ENCODE results near the gene CEP192.
"Not testable (repeated sequence)": the region's sequence is repeated elsewhere in the genome, so short reads cannot be mapped to it uniquely, and the experiment has no call there.

The CEP192 gene

DNA sequence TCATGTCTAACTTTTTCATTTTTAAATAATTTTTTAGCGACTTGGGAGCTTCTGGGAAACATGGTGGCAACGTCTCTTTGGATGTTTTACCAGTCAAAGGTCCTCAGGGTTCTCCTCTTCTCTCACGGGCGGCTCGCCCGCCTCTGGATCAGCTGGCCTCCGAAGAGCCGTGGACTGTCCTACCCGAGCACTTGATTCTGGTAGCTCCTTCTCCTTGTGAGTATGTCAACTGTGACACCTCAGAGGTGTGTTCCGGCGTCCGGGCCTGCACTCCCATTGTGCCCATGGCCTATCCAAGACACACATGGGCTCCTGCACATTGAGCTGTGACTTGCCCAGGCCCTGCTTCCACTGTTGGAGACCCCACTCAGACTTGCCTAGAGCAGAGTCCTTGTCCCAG is 104.3 kb downstream of the CEP192 start:
- DNase-seq (ENCODE audit: extremely low read depth in 1 of 2, low read depth in 1 of 2) = no peak

DNA sequence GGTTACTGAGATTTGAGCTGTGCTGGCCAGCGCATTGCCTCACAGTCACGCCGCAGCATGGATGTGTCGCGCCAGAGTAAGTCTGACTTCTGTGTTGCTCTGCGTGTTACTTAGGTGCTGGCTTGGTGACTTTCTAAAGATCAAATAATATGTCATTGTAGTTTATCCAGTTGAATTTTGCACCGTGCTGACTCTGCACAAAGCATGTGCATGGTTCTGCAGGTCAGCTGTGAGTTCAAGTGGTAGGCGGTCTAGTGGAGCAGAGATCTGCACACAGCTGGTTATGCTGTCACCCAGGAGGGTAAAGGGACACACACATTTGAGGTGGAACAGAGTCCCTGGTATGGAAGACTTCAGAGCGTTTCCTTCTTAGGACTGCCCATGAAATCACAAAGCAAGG is 105.1 kb downstream of the CEP192 start:
- no peak for DNase-seq (ENCODE audit: extremely low read depth in 1 of 2, low read depth in 1 of 2)

DNA sequence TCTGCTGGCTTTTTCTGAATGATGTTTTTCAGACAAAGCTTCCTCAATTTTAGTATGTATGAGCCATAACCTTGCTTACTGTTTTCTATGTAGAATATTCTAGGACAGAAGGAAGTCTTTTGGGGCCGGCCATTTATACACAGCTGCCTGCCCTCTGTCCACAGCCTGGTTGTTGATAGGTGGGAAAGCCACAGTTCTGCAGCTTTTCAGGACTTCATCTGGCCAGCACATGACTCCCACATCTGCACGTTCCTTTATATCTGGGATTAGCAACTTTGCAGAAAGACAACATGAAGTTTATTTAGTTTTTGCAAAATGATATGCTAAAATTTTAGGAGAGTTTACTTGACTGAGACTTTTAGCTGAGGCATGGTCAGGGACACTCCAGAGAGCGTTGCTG is 105.6 kb downstream of the CEP192 start:
- DNase-seq (ENCODE audit: extremely low read depth in 1 of 2, low read depth in 1 of 2) = no peak

DNA sequence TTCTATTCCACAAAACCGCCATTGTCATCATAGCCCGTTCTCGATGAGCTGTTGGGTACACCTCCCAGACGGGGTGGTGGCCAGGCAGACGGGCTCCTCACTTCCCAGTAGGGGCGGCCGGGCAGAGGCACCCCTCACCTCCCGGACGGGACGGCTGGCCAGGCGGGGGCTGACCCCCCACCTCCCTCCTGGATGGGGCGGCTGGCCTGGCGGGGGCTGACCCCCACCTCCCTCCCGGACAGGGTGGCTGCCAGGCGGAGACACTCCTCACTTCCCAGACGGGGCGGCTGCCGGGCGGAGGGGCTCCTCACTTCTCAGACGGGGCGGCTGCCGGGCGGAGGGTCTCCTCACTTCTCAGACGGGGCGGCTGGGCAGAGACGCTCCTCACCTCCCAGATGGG is 106.9 kb downstream of the CEP192 start:
- not testable (repeated sequence) for DNase-seq (ENCODE audit: extremely low read depth in 1 of 2, low read depth in 1 of 2)

DNA sequence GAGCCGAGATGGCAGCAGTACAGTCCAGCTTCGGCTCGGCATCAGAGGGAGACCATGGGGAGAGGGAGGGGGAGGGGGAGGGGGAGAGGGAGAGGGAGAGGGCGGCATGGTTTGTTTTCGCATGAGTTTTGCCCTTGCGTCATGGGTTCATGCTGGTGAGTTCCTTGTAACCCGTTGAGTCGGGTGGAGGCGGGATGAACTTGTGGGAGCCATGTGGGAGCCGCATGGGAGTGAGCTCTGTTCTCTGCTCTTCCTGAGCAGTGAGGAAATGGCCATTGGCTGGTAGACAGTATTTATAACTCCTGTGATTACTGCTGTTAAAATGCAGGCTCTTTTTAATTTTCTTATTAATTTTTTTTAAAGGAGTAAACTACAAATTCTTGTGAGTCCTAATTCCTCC is 108.0 kb downstream of the CEP192 start:
- DNase-seq (ENCODE audit: extremely low read depth in 1 of 2, low read depth in 1 of 2) = no peak

DNA sequence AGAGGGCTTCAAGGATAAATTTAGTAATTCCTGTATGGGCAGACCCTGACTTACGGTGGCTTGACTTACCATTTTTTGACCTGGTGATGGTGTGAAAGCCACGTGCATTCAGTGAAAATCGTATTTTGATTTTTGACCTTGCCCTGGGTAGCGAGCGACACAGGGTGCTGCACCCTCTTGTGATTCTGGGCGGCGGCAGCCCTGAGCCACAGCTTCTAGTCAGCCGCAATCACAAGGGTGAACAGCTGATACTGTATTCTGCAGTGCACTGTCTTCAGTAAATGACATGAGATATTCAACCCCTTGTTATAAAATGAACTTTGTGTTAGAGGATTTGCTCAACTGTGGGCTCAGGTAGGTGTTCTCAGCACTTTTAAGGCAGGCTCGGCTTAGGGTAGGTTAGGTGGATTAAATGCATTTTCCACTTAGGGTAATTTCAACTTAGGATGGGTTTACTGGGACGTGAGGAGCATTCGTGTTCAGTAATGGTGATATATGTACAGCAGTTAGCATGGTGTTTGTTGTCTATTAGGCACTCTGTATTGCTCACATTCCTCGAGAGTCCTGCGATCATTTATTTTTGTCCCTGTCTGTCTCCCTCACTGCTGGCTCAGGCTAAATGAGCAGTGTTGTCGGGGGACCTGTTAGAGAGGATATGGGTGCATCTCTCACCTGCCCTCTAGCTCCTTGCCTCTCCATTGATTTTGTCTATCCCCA is 109.9 kb downstream of the CEP192 start:
- DNase-seq (ENCODE audit: extremely low read depth in 1 of 2, low read depth in 1 of 2) = no peak

DNA sequence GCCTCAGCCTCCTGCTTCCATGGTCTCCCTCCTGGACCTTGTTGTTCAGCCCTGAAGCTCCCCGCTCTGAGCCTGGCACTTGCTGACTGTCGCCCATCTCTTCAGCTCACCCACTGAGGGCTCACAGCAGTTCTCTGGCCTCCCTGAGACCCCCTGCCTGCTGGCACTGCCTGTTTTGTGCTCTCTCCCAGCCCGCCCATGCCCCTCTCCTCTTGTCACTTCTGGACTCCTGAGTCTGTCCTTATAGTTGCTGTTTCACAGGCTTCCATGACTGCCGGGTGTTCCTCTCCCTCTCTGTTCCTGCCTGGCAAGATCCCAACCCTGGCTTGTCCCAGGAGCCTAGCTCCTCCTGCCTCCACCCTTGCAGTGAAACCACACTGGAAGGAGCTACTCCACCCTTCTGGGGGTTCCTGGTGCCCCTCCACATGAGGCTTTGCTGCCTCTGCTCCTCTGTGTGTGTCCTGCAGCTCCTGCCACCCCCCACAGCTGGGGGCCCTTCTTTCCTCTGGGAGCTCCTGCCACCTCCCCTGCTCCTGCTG is 110.6 kb downstream of the CEP192 start:
- no peak for DNase-seq (ENCODE audit: extremely low read depth in 1 of 2, low read depth in 1 of 2)

DNA sequence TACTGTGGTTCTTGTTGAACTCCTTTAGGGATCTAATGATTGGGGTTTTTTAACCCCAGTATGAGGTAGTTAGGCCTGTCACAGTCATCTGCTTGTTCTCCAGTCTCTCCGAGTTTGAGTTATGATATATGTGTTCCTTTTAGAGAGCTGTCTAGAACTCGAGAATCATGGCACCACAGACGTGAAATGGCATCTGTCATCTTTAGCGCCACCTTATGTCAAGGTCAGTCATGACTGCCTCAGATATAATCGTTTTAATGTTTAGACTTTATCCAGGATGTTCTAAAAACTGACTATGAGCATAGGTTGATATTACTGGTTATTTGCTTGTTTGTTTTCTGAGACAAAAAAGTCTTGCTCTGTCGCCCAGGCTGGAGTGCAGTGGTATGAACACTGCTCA is 112.2 kb downstream of the CEP192 start:
- no peak for DNase-seq (ENCODE audit: extremely low read depth in 1 of 2, low read depth in 1 of 2)

DNA sequence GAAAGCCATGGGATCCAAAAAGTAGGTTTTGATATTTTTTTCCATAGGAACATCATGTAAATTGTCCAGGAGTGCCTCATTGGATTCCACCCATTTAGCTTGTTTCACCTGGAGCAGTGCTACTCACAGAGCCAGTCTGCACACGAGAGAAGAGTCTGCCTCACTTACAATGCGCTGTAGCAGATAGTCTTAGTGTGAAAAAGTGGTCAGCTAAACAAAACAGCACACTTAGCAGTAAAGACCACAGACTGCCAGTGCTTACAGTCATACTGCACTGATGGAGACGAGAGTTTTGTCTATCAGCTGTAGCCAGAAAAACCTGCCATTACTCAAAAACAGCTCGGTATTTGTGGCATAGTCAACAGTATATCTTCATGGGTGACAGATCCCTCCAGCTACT is 113.9 kb downstream of the CEP192 start:
- DNase-seq (ENCODE audit: extremely low read depth in 1 of 2, low read depth in 1 of 2) = no peak

DNA sequence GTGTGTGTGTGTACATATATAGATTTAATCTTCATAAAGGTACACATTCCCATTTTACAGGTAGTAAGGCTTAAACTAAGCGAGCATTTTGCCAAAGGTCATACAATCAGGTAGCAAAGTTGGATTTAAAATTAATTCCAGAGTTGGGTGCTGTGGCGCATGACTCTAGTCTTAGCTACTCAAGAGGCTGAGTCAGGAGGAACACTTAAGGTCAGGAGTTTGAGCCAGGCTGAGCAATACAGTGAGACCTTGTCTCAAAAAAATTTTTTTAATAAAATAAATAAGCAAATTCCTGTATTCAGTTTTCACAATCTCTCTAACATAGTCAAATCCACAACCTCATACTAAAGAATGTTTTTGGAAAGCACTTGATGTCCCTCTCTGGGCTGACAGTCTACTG is 115.9 kb downstream of the CEP192 start:
- no peak for DNase-seq (ENCODE audit: extremely low read depth in 1 of 2, low read depth in 1 of 2)

DNA sequence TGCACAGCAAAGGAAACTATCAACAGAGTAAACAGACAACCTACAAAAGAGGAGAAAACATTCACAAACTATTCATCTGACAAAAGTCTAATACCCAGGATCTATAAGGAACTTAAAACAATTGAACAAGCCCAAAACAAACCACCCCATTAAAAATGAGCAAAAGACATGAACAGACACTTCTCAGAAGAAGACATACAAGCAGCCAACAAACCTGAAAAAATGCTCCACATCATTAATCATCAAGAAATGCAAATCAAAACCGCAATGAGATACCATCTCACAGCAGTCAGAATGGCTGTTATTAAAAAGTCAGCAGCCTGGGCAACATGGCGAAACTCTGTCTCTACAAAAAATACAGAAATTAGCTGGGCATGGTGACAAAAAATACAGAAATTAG is 117.2 kb downstream of the CEP192 start:
- no peak for DNase-seq (ENCODE audit: extremely low read depth in 1 of 2, low read depth in 1 of 2)

DNA sequence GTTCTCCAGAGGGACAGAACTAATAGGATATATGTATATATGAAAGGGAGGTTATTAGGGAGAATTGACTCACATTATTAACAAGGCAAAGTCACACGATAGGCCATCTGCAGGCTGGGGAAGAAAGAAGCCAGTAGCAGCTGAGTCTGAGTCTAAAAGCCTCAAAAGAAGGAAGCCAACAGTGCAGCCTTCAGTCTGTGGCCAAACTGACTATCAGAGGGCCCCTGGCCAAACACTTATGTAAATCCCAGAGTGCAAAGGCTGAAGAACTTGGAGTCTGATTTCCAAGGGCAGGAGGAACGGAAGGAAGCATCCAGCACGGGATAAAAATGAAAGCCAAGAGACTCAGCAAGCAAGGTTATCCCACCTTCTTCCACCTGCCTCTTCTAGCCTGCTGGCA is 119.4 kb downstream of the CEP192 start:
- DNase-seq (ENCODE audit: extremely low read depth in 1 of 2, low read depth in 1 of 2) = no peak

DNA sequence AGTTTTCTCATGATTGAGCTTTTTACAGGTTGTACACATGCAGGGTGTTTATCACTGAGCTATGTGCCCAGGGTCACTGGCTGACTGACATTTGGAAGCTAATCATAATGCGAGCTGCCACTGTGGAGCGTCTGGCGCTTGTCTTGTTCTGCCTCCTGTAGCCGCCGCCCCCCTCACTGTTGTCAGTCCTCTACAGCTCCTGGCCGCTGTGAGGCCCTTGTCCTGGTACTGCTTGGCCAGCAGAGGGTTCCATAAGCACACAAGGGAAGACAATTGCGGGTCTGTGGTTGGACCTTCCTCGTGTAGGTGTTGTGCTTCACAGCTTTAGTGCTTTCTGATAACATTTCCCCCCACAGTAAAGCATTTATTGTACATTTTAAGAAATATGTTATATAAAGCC is 121.8 kb downstream of the CEP192 start:
- no peak for DNase-seq (ENCODE audit: extremely low read depth in 1 of 2, low read depth in 1 of 2)

DNA sequence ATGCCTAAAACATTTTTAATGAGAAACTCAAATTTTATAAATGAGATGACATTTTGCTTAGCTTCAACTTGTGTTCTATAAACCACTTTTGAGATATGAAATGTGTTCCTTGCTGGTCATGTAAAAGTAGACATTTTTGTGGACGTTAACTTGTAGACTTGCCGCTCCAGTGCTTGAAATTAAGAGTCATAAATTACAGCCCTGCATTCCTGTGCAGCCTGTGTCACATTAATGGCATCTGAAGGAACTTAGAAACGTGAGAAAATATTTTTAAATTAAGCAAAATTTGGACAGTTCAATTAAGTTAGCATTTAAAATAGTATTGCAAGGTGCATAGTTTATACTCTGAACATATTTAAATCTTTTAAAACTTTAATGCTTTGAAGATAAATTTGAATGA is 129.1 kb downstream of the CEP192 start:
- DNase-seq (ENCODE audit: extremely low read depth in 1 of 2, low read depth in 1 of 2) = no peak

DNA sequence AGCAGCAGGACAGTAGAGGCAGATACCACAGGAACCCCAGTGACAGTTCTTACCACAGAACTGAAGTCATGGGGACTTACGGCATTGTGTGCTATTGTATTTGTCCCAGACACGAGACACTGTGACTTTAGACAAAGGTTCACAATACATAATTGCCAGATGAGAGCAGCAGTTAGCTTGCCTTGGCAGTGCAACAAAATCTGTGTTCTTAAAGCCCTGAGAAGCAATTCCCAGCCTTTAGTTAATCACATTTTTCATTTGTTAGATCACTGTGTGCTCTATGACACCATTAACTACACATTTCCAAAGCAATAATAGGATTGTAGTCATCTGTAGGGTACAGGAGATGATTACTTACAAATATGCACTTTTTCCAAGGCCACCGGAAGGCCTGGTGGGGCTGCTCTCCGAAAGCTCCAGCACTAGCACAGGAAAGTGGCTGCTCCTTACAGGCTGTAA is 129.8 kb downstream of the CEP192 start:
- DNase-seq (ENCODE audit: extremely low read depth in 1 of 2, low read depth in 1 of 2) = no peak

DNA sequence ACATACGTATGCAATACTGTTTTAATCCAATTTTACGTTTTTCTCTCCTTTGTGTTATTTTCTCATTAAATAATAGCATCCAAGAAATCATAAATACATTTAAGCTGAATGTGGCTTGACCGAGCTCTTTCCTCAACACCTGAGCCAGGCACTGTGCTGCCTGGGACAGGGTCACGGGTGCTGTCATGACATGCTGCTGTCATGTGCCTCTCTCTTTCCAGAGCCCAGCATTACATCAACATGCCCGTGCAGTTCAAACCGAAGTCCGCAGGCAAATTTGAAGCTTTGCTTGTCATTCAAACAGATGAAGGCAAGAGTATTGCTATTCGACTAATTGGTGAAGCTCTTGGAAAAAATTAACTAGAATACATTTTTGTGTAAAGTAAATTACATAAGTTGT is 133.2 kb downstream of the CEP192 start:
- no peak for DNase-seq (ENCODE audit: extremely low read depth in 1 of 2, low read depth in 1 of 2)

DNA sequence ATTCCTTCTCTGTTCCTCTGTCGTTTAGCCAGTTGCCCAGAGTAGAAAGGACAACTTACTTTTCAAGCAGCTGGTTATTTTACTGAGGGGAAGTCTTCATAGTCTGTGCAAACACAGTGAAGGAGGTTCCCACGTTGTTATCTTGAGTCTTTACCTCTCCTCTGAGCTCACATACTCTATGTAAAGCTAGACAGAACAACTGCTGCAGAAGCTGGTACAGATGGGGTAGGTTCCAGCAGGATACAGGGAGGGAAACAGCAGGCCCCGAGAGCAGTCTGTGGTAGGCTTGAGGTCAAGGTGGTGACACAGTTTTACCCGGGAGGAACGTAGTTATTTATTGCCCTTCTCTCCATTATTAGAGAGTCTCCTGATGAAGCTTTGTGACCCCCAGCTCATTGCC is 134.0 kb downstream of the CEP192 start:
- no peak for DNase-seq (ENCODE audit: extremely low read depth in 1 of 2, low read depth in 1 of 2)

DNA sequence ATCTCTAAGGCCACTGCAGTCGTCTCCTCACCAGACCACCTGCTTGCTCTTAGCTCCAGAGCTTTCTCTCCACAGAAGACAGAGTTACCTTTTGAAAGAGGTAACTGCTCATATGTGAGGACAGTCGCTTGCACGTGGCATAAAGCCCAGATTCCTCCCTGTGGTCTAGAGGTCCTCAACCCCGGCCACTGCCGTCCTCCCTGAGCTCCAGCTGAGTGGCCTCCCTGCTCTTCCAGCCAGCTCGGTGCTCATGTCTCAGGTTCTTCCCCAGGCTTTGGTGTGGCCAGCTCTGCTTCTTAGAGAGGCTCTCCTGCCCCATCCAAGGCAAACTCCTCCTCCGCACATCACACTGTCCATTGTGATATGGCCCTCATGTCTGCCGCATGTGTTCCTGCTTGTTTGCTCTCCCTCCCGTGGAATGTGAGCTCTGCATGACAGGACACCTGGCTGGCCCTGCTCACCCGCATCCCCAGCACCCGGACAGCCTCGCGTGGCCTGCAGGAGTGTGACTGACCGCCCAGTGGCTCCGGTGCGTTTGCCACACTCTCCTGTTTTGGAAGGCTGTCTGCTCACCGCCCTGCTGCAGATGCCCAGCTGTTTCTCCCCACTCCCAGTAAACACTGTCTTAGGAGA is 135.9 kb downstream of the CEP192 start:
- no peak for DNase-seq (ENCODE audit: extremely low read depth in 1 of 2, low read depth in 1 of 2)

DNA sequence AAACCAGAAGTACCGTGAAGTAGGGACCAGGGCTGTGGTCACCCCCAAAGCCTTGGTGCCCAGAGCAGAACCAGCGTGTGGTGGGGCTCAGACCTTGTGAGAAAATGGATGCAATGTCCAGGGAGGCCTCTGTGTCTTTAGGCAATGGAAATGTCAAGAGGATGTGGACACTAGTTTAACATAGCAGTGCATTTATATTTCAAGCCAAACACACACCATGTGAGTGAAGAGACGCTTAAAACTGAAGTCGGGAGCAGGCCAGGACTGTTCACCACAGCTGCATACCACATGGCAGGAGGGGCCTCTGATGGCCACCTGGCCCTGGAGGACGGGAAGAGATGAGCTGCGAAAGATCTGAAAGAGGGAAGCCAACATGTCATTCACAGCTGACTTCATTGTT is 140.1 kb downstream of the CEP192 start:
- no peak for DNase-seq (ENCODE audit: extremely low read depth in 1 of 2, low read depth in 1 of 2)

DNA sequence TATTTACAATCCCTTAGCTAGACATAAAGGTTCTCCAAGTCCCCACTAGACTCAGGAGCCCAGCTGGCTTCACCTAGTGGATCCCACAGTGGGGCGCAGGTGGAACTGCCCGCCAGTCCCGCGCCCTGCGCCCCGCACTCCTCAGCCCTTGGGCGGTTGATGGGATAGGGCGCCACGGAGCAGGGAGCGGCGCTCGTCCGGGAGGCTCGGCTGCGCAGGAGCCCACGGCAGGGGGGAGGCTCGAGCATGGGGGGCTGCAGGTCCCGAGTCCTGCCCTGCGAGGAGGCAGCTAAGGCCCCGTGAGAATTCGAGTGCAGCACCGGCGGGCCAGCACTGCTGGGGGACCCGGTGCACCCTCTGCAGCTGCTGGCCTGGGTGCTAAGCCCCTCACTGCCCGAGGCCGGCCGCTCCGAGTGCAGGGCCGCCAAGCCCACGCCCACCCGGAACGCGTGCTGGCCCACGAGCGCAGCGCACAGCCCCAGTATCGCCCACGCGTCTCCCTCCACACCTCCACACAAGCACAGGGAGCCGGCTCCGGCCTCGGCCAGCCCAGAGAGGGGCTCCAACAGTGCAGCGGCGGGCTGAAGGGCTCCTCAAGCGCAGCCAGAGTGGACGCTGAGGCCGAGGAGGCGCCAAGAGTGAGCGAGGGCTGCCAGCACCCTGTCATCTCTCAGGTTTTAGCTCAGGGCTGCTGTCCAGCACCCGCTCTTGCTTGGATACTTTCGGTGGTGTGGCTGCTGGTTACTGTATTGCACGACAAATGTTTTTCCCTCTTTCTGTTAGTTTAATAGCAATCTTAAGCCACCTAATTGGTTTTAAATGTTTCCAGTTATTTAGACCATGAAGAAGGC is 143.6 kb downstream of the CEP192 start:
- no peak for DNase-seq (ENCODE audit: extremely low read depth in 1 of 2, low read depth in 1 of 2)

DNA sequence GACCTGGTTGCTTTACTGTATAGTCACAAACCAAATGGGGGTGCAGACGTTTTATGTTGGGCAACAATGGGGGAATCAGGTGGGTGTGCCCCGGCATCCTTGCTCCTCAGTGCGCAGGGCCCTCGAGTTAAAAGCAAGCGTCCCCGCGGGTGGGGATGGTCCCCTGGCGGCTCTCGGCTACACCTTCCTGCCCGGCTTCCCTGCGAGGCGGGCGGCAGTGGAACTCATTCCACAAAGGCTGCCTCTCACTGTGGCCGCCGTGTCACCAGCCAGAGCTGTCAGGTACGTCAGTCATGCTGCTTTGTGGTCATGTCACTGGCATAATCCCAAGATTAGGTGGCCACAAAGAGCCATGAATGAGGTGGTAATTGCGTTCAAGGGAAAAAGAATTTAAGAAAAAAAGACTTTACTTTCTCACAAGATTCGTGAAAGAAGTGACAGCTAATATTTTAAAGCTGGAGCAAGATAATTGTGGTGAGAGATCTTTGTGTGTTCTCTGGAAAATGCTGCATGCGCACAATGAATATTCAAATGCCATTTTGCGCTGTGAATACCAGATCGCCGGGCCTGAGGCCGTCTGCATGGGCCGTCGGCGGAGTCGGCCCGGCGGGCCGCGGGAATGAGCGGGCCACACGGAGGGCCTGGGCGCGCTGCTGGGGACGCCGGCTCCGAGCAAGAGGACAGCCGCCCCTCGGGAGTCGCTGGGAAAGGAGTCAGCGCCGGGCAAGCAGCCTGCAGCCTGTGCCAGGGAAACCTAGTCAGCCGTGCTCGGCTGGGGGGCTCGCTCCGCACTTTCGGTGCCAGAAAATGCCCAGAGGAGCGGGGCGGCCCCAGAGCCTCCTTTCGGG is 145.1 kb downstream of the CEP192 start:
- DNase-seq (ENCODE audit: extremely low read depth in 1 of 2, low read depth in 1 of 2) = peak; percentile 16 to 64
